H9 (cell line): ENCODE results near the gene NUDT2. TPM values are rescaled to one million over a fixed set of nuclear protein-coding genes. Genes with fewer than 3 reads are reported as not detected.
"Not testable (repeated sequence)": the region's sequence is repeated elsewhere in the genome, so short reads cannot be mapped to it uniquely, and the experiment has no call there.

Experiments
- DNase-seq: peaks from one replicate; pipeline ENCODE4 v3.0.0-alpha.2; 2017
- H2AFZ ChIP-seq: one replicate; pipeline ENCODE4 v1.6.1; 2013; ENCODE audit warnings: mild to moderate bottlenecking, low read length, control low read depth, moderate library complexity
- H2AK5ac ChIP-seq: 2 replicates; pipeline ENCODE4 v1.6.1; 2013; ENCODE audit warnings: low read length, control low read depth, mixed read lengths; ENCODE audit not compliant: insufficient read length
- H2BK120ac ChIP-seq: one replicate; pipeline ENCODE4 v1.6.1; 2013; ENCODE audit warnings: low read depth, mild to moderate bottlenecking, low read length, control low read depth, inconsistent platforms; ENCODE audit not compliant: poor library complexity, severe bottlenecking
- H2BK12ac ChIP-seq: 2 replicates; pipeline ENCODE4 v1.6.1; 2013; ENCODE audit warnings: low read length, control low read depth, mixed read lengths, low read depth; ENCODE audit not compliant: insufficient read length
- H2BK15ac ChIP-seq: 2 replicates; pipeline ENCODE4 v1.6.1; 2013; ENCODE audit warnings: low read depth, low read length, control low read depth
- H2BK20ac ChIP-seq: one replicate; pipeline ENCODE4 v1.6.1; 2013; ENCODE audit warnings: low read depth, mild to moderate bottlenecking, low read length, control low read depth, inconsistent platforms; ENCODE audit not compliant: poor library complexity, severe bottlenecking
- H2BK5ac ChIP-seq: 2 replicates; pipeline ENCODE4 v1.6.1; 2013; ENCODE audit warnings: low read length, control low read depth, mixed read lengths; ENCODE audit not compliant: insufficient read length
- H3K14ac ChIP-seq: 2 replicates; pipeline ENCODE4 v1.6.1; 2013; ENCODE audit warnings: low read length, control low read depth; ENCODE audit not compliant: insufficient read depth
- H3K18ac ChIP-seq: 2 replicates; pipeline ENCODE4 v1.6.1; 2013; ENCODE audit warnings: low read depth, mild to moderate bottlenecking, mixed read lengths, low read length, control low read depth; ENCODE audit not compliant: insufficient read length
- H3K23ac ChIP-seq: 2 replicates; pipeline ENCODE4 v1.6.1; 2013; ENCODE audit warnings: low read length, control low read depth, mixed read lengths, low read depth; ENCODE audit not compliant: insufficient read length
- H3K23me2 ChIP-seq: 2 replicates; pipeline ENCODE4 v1.6.1; 2013; ENCODE audit warnings: low read depth, mild to moderate bottlenecking, mixed read lengths, low read length, control low read depth; ENCODE audit not compliant: insufficient read length, poor library complexity, severe bottlenecking
- H3K27ac ChIP-seq: 2 replicates; pipeline ENCODE4 v1.5.1; 2013; ENCODE audit warnings: low read length, control low read depth, mixed read lengths, low read depth; ENCODE audit not compliant: insufficient read length
- H3K27me3 ChIP-seq: 2 replicates; pipeline ENCODE4 v1.6.1; 2013; ENCODE audit warnings: low read length, control low read depth, inconsistent platforms; ENCODE audit not compliant: insufficient read depth
- H3K4ac ChIP-seq: 2 replicates; pipeline ENCODE4 v1.6.1; 2013; ENCODE audit warnings: low read depth, mild to moderate bottlenecking, control low read depth, inconsistent platforms, low read length, moderate library complexity
- H3K4me1 ChIP-seq: 2 replicates; pipeline ENCODE4 v1.6.1; 2013; ENCODE audit warnings: low read length, control low read depth, inconsistent platforms; ENCODE audit not compliant: insufficient read depth
- H3K4me2 ChIP-seq: 2 replicates; pipeline ENCODE4 v1.6.1; 2013; ENCODE audit warnings: low read length, control low read depth, mixed read lengths; ENCODE audit not compliant: insufficient read length, insufficient read depth
- H3K56ac ChIP-seq: 2 replicates; pipeline ENCODE4 v1.6.1; 2013; ENCODE audit warnings: low read depth, mild to moderate bottlenecking, mixed read lengths, low read length, control low read depth; ENCODE audit not compliant: insufficient read length
- H3K79me1 ChIP-seq: 2 replicates; pipeline ENCODE4 v1.6.1; 2013; ENCODE audit warnings: low read depth, mild to moderate bottlenecking, moderate library complexity, low read length, control low read depth, inconsistent platforms; ENCODE audit not compliant: insufficient read depth, poor library complexity, severe bottlenecking
- H3K79me2 ChIP-seq: 2 replicates; pipeline ENCODE4 v1.6.1; 2013; ENCODE audit warnings: low read length, control low read depth, inconsistent platforms; ENCODE audit not compliant: insufficient read depth
- H3K9ac ChIP-seq: 2 replicates; pipeline ENCODE4 v1.6.1; 2013; ENCODE audit warnings: low read length, control low read depth, mixed read lengths; ENCODE audit not compliant: insufficient read length; ENCODE audit errors: extremely low read depth
- H3K9me3 ChIP-seq: one replicate; pipeline ENCODE4 v1.6.1; 2013; ENCODE audit warnings: low read depth, low read length, inconsistent platforms; ENCODE audit not compliant: control insufficient read depth
- H3T11ph ChIP-seq: one replicate; pipeline ENCODE4 v1.6.1; 2013; ENCODE audit warnings: mild to moderate bottlenecking, low read length, control low read depth, inconsistent platforms
- H4K20me1 ChIP-seq: one replicate; pipeline ENCODE4 v1.6.1; 2013; ENCODE audit not compliant: control insufficient read depth, insufficient read length, insufficient read depth
- H4K5ac ChIP-seq: 2 replicates; pipeline ENCODE4 v1.6.1; 2013; ENCODE audit warnings: low read depth, mild to moderate bottlenecking, mixed read lengths, low read length, control low read depth; ENCODE audit not compliant: insufficient read length
- H4K8ac ChIP-seq: replicated peaks from 2 replicates; pipeline ENCODE4 v1.6.1; 2013; ENCODE audit warnings: low read length, control low read depth, mixed read lengths, low read depth; ENCODE audit not compliant: insufficient read length
- H4K91ac ChIP-seq: 2 replicates; pipeline ENCODE4 v1.6.1; 2013; ENCODE audit warnings: low read depth, mild to moderate bottlenecking, moderate library complexity, mixed read lengths, low read length, control low read depth; ENCODE audit not compliant: insufficient read length
- H3K27ac Mint-ChIP-seq, 3 experiments: 2 replicates in 2 of 3; 3 replicates in 1 of 3; pipeline ENCODE4 v1.8.0; 2020 to 2021; ENCODE audit warnings: mixed read lengths in 3 of 3, mild to moderate bottlenecking in 1 of 3, moderate library complexity in 1 of 3
- H3K27me3 Mint-ChIP-seq: 2 replicates; pipeline ENCODE4 v1.8.0; 2021; ENCODE audit warnings: low read depth, mild to moderate bottlenecking, moderate library complexity, mixed read lengths
- H3K36me3 Mint-ChIP-seq, 3 experiments: 2 replicates in 2 of 3; 3 replicates in 1 of 3; pipeline ENCODE4 v1.8.0; 2020 to 2021; ENCODE audit warnings: low read depth in 3 of 3, mixed read lengths in 3 of 3; ENCODE audit not compliant: insufficient read depth in 1 of 3
- H3K4me1 Mint-ChIP-seq, 2 experiments: 2 replicates each; pipeline ENCODE4 v1.8.0; 2020; ENCODE audit warnings: mixed read lengths in 2 of 2
- H3K4me3 Mint-ChIP-seq, 2 experiments: 2 replicates in 1 of 2; 3 replicates in 1 of 2; pipeline ENCODE4 v1.8.0; 2020 to 2021; ENCODE audit warnings: mild to moderate bottlenecking in 2 of 2, mixed read lengths in 2 of 2, moderate library complexity in 1 of 2
- H3K9me3 Mint-ChIP-seq, 2 experiments: 2 replicates in 1 of 2; 3 replicates in 1 of 2; pipeline ENCODE4 v1.8.0; 2020; ENCODE audit warnings: mild to moderate bottlenecking in 2 of 2, mixed read lengths in 2 of 2, moderate library complexity in 1 of 2
- WGBS: extraction: QIAGEN DNeasy Blood & Tissue Kit; methylation state at CpG from one replicate; pipeline ENCODE4 v1.1.7; 2013; ENCODE audit warnings: missing lambda C conversion rate, low lambda C conversion rate, mixed read lengths; ENCODE audit not compliant: insufficient read length; ENCODE audit errors: extremely low coverage; 5-methylcytosine and 5-hydroxymethylcytosine counted together
- total RNA-seq: library from RNA; stranded (reverse); gene quantifications from 2 replicates; pipeline ENCODE4 v1.2.1, GENCODE V29; 2021
- TF ChIP-seq, protein P1 (sequence below): fragments of 200-600 bp; sonication (generic); conservative IDR thresholded peaks from 3 replicates; pipeline ENCODE4 v1.8.0; 2021; ENCODE audit warnings: antibody characterized with exemption, mild to moderate bottlenecking

The NUDT2 gene
- total RNA-seq, 1 experiment from 2014 or later: 14.1 TPM

DNA sequence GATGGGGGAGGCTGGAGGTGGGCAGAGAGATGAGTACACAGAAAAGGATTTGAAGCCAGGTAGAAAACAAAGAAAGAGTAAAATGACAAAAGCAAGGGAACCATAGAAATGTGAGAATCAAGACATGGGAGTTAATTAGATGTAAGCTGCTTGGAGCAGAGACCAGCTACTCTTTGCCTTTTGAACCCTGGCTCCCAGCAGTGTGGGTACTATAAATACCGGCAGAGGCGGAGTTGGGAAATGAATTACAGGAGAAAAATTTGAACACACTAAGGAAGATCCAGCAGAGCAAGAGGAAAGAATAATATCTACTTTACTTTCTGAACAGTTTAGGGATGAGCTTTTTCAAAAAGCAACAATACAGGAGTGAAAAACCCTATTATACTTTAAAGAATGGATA lies 36.8 kb upstream of the NUDT2 start:
- no peak overlapping the region for H2AFZ ChIP-seq
- H2BK20ac ChIP-seq: no peak overlapping the region
- no peaks in the 10 kb centered on the region for H3K4me1 ChIP-seq
- no peak overlapping the region for H3K9ac ChIP-seq
- no peak overlapping the region for H2BK120ac ChIP-seq
- H3K56ac ChIP-seq: no peak overlapping the region
- H3K4me1 Mint-ChIP-seq: no peaks in the 10 kb centered on the region
- no peak overlapping the region for H2BK5ac ChIP-seq
- no peaks in the 10 kb centered on the region for H3K23me2 ChIP-seq
- no peak overlapping the region for H4K91ac ChIP-seq
- H3K23ac ChIP-seq: no peak overlapping the region
- no peaks in the 10 kb centered on the region for H4K20me1 ChIP-seq
- no peak overlapping the region for H3T11ph ChIP-seq
- H3K27me3 Mint-ChIP-seq: no peaks in the 10 kb centered on the region
- no peaks in the 10 kb centered on the region for H3K79me1 ChIP-seq
- no peak overlapping the region for H4K8ac ChIP-seq
- H3K9me3 Mint-ChIP-seq: no peaks in the 10 kb centered on the region
- H3K4me2 ChIP-seq: no peak overlapping the region
- no peak overlapping the region for H2BK12ac ChIP-seq
- no peaks in the 10 kb centered on the region; a peak in 1 of 7 replicates for H3K36me3 Mint-ChIP-seq
- no peak overlapping the region for H2BK15ac ChIP-seq
- H3K79me2 ChIP-seq: no peaks in the 10 kb centered on the region
- no peaks in the 10 kb centered on the region for H3K9me3 ChIP-seq
- no peak for DNase-seq
- H3K14ac ChIP-seq: no peak overlapping the region
- H3K27me3 ChIP-seq: no peaks in the 10 kb centered on the region
- no peak overlapping the region for H3K27ac ChIP-seq
- TF ChIP-seq, protein P1, sequence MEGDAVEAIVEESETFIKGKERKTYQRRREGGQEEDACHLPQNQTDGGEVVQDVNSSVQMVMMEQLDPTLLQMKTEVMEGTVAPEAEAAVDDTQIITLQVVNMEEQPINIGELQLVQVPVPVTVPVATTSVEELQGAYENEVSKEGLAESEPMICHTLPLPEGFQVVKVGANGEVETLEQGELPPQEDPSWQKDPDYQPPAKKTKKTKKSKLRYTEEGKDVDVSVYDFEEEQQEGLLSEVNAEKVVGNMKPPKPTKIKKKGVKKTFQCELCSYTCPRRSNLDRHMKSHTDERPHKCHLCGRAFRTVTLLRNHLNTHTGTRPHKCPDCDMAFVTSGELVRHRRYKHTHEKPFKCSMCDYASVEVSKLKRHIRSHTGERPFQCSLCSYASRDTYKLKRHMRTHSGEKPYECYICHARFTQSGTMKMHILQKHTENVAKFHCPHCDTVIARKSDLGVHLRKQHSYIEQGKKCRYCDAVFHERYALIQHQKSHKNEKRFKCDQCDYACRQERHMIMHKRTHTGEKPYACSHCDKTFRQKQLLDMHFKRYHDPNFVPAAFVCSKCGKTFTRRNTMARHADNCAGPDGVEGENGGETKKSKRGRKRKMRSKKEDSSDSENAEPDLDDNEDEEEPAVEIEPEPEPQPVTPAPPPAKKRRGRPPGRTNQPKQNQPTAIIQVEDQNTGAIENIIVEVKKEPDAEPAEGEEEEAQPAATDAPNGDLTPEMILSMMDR: no peak
- WGBS: no CpG with 5 or more reads among the region's 2 CpGs
- no peak overlapping the region for H4K5ac ChIP-seq
- H3K18ac ChIP-seq: no peak overlapping the region
- no peak overlapping the region for H3K27ac Mint-ChIP-seq
- H2AK5ac ChIP-seq: no peak overlapping the region
- no peak overlapping the region for H3K4me3 Mint-ChIP-seq
- no peak overlapping the region for H3K4ac ChIP-seq

DNA sequence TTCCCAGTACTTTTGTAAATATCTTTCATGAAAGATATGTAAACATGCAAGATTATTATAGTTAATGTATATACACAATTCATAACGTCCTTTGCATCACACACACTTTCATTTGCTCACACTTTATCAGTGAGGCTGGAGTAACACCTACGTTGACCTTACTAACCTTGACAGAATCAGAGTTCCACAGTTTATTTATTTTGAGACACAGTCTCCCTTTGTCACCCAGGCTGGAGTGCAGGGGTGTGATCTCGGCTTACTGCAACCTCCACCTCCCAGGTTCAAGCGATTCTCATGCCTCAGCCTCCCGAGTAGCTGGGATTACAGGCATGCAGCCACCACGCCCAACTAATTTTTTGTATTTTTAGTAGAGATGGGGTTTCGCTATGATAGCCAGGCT lies 28.3 kb upstream of the NUDT2 start:
- not testable (repeated sequence) for H2AFZ ChIP-seq, DNase-seq, H3K36me3 Mint-ChIP-seq, H3K27me3 Mint-ChIP-seq, H3K56ac ChIP-seq, H2BK5ac ChIP-seq, H3K14ac ChIP-seq, H3K27me3 ChIP-seq, H3K9ac ChIP-seq, H3K4me1 ChIP-seq, H4K5ac ChIP-seq, H4K20me1 ChIP-seq, H2BK120ac ChIP-seq, H2BK12ac ChIP-seq, H2BK15ac ChIP-seq, H3K4me3 Mint-ChIP-seq, H3K23ac ChIP-seq, H3K9me3 ChIP-seq, H3T11ph ChIP-seq, H3K23me2 ChIP-seq, H3K27ac ChIP-seq, H3K4me1 Mint-ChIP-seq, H3K9me3 Mint-ChIP-seq, H2BK20ac ChIP-seq, H3K4me2 ChIP-seq, H3K4ac ChIP-seq, H4K91ac ChIP-seq, H3K79me2 ChIP-seq, H2AK5ac ChIP-seq, H4K8ac ChIP-seq, H3K18ac ChIP-seq, H3K79me1 ChIP-seq
- no CpG with 5 or more reads among the region's 7 CpGs for WGBS
- H3K27ac Mint-ChIP-seq: peak overlapping the region in 1 of 3 experiments; percentile 65; a peak in 2 of 7 replicates
